Osteocyte (in vitro differentiated cells): ENCODE data around the gene GIPC1. TPM values are rescaled to one million over a fixed set of nuclear protein-coding genes. Genes with fewer than 3 reads are reported as not detected.

Experiments used
- DNase-seq: peaks from one replicate; pipeline ENCODE4 v3.0.0; 2021; ENCODE audit warnings: mixed read lengths; ENCODE audit not compliant: unreplicated experiment; ENCODE audit errors: extremely low spot score
- H3K27ac Mint-ChIP-seq: one replicate; pipeline ENCODE4 v1.8.0; 2021; ENCODE audit warnings: mild to moderate bottlenecking, mixed read lengths; ENCODE audit not compliant: unreplicated experiment
- H3K27me3 Mint-ChIP-seq: one replicate; pipeline ENCODE4 v1.8.0; 2021; ENCODE audit warnings: mixed read lengths; ENCODE audit not compliant: unreplicated experiment
- H3K36me3 Mint-ChIP-seq: one replicate; pipeline ENCODE4 v1.8.0; 2021; ENCODE audit warnings: mixed read lengths; ENCODE audit not compliant: unreplicated experiment
- H3K4me1 Mint-ChIP-seq: one replicate; pipeline ENCODE4 v1.8.0; 2021; ENCODE audit warnings: mixed read lengths; ENCODE audit not compliant: unreplicated experiment
- H3K4me3 Mint-ChIP-seq: one replicate; pipeline ENCODE4 v1.8.0; 2021; ENCODE audit warnings: mild to moderate bottlenecking, moderate library complexity, mixed read lengths; ENCODE audit not compliant: unreplicated experiment
- H3K9me3 Mint-ChIP-seq: one replicate; pipeline ENCODE4 v1.8.0; 2021; ENCODE audit warnings: mixed read lengths; ENCODE audit not compliant: unreplicated experiment
- total RNA-seq: library from RNA; stranded (reverse); gene quantifications from 2 replicates; pipeline ENCODE4 v1.2.1, GENCODE V29; 2021
- TF ChIP-seq, protein P1 (sequence below): fragments of 200-600 bp; sonication (generic); IDR thresholded peaks from 2 replicates; pipeline ENCODE4 v1.5.0; 2021; ENCODE audit warnings: antibody characterized with exemption, mild to moderate bottlenecking, moderate library complexity

GIPC1 gene
- total RNA-seq, 1 donor from 2014 or later = 89.0 TPM

DNA sequence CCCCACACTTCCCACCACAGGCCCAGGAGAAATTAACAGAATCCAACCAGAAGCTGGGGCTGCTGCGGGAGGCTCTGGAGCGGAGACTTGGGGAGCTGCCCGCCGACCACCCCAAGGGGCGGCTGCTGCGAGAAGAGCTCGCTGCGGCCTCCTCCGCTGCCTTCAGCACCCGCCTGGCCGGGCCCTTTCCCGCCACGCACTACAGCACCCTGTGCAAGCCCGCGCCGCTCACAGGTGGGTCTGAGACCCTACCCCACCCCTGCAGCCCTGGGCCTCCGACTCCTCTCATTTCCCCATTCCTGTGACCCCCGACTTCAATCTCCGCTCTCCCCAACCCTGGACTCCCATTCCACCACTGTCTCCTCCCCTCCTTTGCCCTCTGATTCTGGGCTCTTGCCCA lies 45.1 kb downstream of the GIPC1 start:
- no peak overlapping the region for H3K4me3 Mint-ChIP-seq
- peaks cover 43% of the 10 kb centered on the region for H3K36me3 Mint-ChIP-seq
- no peaks in the 10 kb centered on the region for H3K27me3 Mint-ChIP-seq
- TF ChIP-seq, protein P1, sequence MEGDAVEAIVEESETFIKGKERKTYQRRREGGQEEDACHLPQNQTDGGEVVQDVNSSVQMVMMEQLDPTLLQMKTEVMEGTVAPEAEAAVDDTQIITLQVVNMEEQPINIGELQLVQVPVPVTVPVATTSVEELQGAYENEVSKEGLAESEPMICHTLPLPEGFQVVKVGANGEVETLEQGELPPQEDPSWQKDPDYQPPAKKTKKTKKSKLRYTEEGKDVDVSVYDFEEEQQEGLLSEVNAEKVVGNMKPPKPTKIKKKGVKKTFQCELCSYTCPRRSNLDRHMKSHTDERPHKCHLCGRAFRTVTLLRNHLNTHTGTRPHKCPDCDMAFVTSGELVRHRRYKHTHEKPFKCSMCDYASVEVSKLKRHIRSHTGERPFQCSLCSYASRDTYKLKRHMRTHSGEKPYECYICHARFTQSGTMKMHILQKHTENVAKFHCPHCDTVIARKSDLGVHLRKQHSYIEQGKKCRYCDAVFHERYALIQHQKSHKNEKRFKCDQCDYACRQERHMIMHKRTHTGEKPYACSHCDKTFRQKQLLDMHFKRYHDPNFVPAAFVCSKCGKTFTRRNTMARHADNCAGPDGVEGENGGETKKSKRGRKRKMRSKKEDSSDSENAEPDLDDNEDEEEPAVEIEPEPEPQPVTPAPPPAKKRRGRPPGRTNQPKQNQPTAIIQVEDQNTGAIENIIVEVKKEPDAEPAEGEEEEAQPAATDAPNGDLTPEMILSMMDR = no peak
- DNase-seq = no peak
- no peak overlapping the region for H3K27ac Mint-ChIP-seq
- no peaks in the 10 kb centered on the region for H3K9me3 Mint-ChIP-seq
- no peaks in the 10 kb centered on the region for H3K4me1 Mint-ChIP-seq

DNA sequence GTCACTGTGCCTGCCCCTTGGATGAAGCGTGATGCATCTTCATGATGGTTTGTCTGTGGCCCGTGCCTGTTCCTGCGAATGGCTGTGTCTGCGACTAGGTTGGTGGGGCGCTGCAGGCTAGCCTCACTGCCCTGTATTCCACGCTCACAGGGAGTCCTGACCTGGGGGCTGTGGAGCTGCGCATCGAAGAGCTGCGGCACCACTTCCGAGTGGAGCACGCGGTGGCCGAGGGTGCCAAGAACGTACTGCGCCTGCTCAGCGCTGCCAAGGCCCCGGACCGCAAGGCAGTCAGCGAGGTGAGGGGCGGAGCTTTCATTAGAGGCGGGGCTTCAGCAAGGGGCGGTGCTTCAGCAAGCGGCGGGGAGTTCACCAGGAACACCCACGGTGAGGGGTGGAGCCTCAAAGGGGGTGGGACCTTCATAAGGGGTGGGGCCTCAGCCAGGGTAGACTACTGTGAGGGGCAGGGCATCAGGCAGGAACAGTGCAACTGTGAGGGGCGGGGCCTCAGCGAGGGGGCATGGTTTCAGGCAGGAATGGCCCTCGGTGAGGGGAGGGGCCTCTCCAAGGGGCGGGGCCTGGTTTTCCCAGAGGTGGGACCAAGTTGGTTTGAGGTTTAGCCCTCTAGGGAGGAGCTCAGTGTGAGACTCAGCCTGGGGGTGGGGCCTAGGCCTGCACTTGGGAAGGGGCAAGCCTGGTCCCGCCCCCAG lies 45.6 kb downstream of the GIPC1 start:
- Mint-ChIP-seq H3K36me3 (peaks cover 41% of the 10 kb centered on the region), H3K4me1 (no peaks in the 10 kb centered on the region), H3K4me3 (no peak overlapping the region), H3K27me3 (no peaks in the 10 kb centered on the region), H3K27ac (no peak overlapping the region), H3K9me3 (no peaks in the 10 kb centered on the region)
- TF ChIP-seq, protein P1 = no peak
- DNase-seq = no peak

DNA sequence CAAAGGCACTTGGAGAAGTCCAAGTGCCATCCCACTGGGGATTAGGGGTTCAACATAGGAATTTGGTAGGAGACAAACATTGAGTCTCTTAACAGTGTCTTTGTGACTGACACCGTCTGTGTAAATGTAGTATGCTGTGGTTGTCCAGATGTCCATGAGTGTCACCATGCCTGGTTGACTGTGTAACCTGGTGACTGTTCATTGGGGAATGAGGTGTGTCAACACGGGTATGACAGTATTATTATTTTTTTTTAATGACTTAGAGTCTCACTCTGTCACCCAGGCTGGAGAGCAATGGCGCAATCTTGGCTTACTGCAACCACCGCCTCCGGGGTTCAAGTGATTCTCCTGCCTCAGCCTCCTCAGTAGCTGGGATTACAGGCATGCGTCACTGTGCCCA lies 46.6 kb downstream of the GIPC1 start:
- H3K36me3 Mint-ChIP-seq = peaks cover 42% of the 10 kb centered on the region

DNA sequence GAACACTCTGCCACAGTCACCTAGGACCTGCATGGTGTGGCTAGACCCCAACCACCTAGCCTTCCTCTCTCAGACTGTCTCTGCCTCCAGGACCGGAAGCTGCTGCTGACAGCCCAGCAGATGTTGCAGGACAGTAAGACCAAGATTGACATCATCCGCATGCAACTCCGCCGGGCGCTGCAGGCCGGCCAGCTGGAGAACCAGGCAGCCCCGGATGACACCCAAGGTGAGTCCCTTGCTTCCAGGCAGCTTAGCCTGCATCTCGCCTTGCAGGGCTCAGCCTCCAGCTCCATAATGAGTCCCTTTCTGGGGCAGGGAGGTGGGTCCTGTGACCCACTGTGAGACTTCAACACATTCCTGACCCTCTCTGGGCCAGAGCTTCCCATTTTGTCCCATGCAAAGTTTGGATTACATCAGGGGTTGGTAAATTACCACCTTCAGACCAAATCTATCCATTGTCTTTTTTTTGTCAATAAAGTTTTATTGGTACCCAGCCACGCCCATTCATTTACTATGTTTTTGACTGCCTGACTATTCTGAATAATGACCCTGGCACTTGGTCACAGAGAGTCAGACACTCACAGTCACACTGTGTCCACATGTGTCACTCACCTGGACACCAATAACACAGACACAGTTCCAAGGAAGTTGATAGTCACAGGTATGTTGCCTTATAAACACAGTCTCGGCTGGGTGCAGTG lies 49.4 kb downstream of the GIPC1 start:
- no peak for DNase-seq
- H3K4me1 Mint-ChIP-seq = no peaks in the 10 kb centered on the region
- TF ChIP-seq, protein P1 = no peak
- no peaks in the 10 kb centered on the region for H3K9me3 Mint-ChIP-seq
- no peak overlapping the region for H3K4me3 Mint-ChIP-seq
- no peak overlapping the region for H3K27ac Mint-ChIP-seq
- H3K36me3 Mint-ChIP-seq = peaks cover 49% of the 10 kb centered on the region
- H3K27me3 Mint-ChIP-seq = no peaks in the 10 kb centered on the region

More for the DNA sequence above, 46.6 kb downstream of the GIPC1 start:
- H3K4me3 Mint-ChIP-seq = no peak overlapping the region
- H3K4me1 Mint-ChIP-seq = no peaks in the 10 kb centered on the region
- TF ChIP-seq, protein P1 = no peak
- no peaks in the 10 kb centered on the region for H3K9me3 Mint-ChIP-seq
- DNase-seq = no peak
- H3K27ac Mint-ChIP-seq = no peak overlapping the region
- no peaks in the 10 kb centered on the region for H3K27me3 Mint-ChIP-seq

DNA sequence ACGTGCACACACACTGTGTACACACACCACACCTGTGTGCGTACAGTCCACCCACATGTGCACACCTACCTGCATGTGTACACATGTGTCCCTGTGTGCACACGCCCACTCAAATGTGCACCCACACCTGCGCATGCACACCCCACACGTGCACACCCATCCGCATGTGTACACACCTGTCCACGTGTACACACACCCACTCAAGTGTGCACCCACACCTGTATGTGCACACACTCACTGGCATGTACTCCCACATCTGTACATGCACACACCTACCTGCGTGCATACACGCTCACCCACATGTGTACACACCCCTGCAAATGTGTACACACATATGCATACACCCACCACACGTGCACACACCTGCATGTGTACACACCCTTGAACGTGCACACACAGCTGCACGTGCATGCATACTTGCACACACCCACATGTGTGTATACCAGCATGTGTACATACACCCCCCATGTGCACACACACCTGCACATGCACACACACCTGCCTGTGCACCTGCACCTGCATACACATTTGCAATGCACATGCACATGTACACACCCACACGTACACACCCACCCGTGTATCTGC lies 52.2 kb downstream of the GIPC1 start:
- H3K27ac Mint-ChIP-seq = no peak overlapping the region
- H3K36me3 Mint-ChIP-seq = peaks cover 32% of the 10 kb centered on the region
- no peak for DNase-seq
- no peak overlapping the region for H3K4me3 Mint-ChIP-seq
- no peaks in the 10 kb centered on the region for H3K27me3 Mint-ChIP-seq
- H3K9me3 Mint-ChIP-seq = no peaks in the 10 kb centered on the region
- peaks cover 17% of the 10 kb centered on the region for H3K4me1 Mint-ChIP-seq
- TF ChIP-seq, protein P1 = no peak
